GM18498 (cell line): Measurements from ENCODE around the gene ASAP2.

Experiments used
- ATAC-seq: cut with Tn5 transposase; IDR thresholded peaks from one replicate; pipeline ENCODE4 v1.9.1; 2021; ENCODE audit warnings: mild to moderate bottlenecking, moderate library complexity; ENCODE audit not compliant: unreplicated experiment

Gene ASAP2

DNA sequence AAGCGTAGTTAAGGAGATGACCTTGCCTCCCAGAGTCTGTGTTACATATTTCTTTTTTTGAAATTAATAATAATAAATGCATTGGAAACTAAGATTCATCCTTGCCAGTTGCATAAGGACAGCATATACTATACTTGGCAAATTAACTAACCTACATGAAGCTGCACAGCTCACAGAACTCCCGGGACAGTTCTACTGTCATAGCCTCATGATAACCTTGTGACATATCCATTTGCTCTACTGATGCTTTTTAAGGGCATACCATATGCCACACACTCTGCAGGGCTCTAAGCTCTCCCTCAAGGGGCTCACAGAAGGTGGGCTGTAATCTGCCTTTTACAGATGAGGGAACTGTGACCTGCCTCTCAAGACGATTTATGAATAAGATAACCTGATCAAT lies 212.9 kb downstream of the ASAP2 start:
- no peak for ATAC-seq

DNA sequence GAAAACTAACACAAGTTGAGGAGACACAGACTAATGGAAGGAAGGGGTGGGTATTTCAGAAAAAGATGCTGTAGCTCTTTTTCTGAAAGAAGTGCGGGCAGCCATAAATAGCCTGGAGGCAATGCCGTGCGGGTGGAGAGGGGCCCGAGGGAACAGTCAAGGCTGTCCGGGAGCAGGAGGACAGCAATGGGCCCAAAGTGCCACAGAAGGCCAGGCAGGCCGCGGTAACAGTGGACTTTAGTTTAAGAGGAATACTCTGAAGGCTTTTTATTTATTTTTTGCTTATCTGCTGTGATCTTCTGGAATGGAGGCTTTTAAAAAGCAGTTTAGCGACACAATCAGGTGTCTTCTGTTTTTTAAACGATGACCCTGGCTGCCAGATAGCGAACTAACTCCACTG lies 213.9 kb downstream of the ASAP2 start:
- no peak for ATAC-seq

DNA sequence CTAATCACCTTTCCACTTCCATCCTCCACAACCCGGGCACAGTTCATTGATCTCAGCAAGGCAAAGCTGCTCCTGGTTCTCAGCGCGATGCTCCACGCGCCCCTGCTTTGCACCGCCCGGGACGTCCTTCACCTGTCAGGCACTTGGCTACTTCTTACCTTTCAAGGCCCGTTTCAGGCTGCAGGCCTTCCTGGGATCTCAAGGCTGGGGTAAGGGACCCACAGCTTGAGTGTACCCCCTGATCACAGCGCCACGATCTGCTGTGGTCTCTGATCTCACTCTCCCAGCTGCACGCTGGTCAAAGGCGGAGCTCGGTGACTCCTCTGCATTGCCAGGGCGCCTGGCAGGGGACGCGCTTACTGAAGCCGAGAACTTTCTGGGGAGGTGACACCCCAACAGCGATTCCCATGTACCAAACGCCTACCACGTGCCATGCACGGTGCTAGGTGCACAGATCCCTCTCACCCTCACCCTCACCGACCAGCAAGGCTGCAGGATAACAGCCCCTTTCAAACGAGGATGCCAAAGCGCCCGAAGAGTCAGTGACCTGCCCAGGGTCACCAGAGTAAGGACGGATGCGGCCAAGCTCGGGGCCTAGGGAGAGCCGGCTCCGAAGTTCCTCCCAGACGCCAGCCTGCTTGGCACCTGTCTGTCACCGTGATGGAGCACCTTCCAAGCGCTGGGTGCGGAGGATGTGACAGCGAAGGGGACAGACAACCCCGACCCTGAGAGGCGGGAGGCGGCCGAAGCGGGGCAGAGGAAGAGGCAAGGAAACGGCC lies 215.9 kb downstream of the ASAP2 start:
- ATAC-seq, result peak; percentile 36

- peak; percentile 81 for ATAC-seq
These were observed 216.7 kb downstream of the ASAP2 start, which contains the start of the genes CPSF3 and ITGB1BP1 for GRCh38 chr2:9423100-9423921. CPSF3 (plus strand) TSS chr2:9423654; CDS start chr2:9423774, 120 bp downstream. ITGB1BP1 (minus strand) TSS chr2:9423528; CDS start chr2:9418697, 4,831 bp downstream.

- peak; percentile 13 for ATAC-seq
These were observed 217.3 kb downstream of the ASAP2 start for GRCh38 chr2:9423922-9424272.

- ATAC-seq, result no peak
These were observed 218.0 kb downstream of the ASAP2 start for GRCh38 chr2:9424447-9425164.

DNA sequence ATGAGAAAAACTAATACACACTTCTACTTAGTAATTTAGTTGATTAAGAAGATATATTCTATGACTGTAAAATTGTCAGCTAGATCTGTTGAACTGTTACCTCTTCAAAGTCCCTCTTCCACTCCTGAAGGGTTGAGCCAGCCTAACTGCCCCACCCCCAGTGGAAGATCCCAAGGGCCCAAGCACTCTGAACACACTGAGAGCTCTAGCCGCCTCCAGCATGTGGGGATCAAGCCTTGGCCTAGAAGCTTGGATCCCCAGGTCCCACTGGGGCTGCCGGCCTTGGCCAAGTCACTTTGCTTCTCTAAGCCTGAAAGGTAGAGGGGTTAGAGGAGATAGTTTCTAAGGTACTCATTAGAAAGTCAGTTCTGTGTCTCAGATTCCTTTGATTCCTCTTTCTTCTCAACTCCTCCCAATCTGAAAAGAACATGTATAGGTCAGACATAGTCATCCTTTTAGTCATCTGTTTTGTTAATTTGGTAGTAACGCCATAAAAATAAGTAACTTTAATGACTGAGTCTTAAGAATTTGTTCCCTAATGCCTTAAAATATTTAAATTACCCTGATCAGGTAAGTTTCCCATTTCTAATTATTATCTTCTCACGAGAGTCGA lies 222.5 kb downstream of the ASAP2 start:
- ATAC-seq, result no peak

DNA sequence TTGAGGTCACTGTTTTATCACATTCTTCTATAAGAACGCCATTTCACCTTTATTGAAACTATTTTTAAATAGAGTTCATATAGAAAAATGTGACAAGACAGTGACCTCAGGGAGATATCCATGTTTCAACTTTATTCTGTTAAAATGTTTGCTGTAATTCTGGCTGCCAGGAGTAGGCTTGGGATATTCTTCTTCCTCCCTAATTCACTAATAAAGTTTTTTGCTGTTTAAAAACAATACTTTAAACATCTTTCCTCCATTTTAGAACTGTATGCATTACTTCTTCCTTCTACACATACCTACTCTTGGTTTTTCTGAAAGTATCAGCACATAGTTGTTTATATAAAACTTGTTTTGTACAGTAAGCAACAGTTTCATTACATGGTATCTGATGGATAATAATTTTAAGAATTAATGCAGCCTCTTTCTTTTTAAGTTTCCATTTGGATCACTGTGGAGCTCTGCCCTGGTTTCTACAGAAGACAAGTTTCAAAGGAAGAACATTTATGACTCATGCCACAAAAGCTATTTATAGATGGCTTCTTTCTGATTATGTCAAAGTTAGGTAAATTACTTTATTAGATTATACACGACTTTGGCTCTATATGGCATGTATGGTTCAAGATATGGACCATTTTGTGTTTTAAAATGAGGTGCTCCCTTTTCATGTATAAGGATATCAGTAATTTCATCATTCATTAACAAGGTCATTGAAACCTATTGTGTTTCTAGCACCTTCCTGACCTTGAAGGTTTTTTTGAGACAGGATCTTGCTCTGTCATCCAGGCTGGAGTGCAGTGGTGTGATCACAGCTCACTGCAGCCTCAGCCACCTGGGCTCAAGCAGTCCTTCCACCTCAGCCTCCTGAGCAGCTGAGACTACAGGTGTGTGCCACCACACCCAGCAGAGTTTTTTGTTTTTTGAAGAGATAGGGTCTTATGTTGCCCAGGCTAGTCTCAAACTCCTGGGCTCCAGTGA lies 224.0 kb downstream of the ASAP2 start:
- ATAC-seq, result no peak

DNA sequence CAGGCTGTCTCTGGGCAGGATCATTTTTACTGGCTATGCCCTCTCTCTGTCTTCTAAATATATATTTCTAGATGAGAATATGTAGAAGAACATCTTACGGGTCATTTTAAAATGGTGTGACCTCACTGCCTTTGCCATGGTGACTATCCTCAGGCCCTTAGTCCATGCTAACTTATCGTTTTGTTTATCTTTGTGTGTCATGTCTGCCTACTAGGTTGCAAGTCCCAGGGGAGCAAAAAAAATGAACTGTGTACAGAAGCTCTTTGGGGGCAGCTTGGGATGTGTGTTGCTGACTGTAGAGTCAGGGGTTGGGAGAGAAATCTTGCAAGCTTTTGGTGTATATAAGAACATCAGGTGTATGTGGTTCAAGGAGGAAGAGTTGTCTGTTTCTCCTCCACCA lies 227.9 kb downstream of the ASAP2 start:
- no peak for ATAC-seq

- ATAC-seq, result no peak
These were observed 232.9 kb downstream of the ASAP2 start for GRCh38 chr2:9439536-9439935.

- no peak for ATAC-seq
These were observed 233.6 kb downstream of the ASAP2 start for GRCh38 chr2:9440058-9440727.

DNA sequence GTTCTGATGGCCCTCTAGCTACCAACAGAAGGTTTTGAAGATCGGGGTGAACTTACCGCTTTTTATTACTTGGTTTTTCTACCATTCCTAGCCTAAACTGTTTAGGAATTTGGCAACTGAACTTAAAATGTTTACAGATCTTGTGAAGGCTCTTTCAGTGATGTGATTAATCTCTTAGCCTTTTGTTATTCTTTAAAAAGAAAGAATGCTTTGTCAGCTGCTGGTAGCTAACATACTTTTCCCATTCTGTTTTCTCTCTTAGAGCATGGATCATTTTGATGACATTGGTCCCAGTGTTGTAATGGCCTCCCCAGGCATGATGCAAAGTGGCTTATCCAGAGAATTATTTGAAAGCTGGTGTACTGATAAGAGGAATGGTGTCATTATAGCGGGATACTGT lies 234.9 kb downstream of the ASAP2 start:
- ATAC-seq, result no peak

DNA sequence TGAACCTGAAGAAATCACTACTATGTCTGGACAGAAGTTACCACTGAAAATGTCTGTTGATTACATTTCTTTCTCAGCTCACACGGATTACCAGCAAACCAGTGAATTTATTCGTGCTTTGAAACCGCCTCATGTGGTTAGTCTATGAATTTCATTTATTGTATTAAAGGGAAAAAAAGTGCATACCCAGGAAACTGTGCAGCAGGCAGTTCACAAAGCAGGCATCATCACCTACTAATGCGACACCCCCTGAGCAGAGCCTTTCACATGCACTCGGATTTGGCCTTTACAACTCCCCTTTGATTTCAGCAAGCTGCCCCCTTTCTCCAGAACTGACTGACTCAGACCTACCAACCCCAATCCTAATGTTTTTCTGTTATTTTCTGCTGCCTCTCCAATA lies 236.9 kb downstream of the ASAP2 start:
- no peak for ATAC-seq

- ATAC-seq, result no peak
These were observed 238.5 kb downstream of the ASAP2 start for GRCh38 chr2:9445089-9445488.

GRCh38 chr2:9451231-9451630 lies 244.6 kb downstream of the ASAP2 start:
- ATAC-seq, result no peak
